ENCODE results near the gene DMD. TPM values are rescaled to one million over a fixed set of nuclear protein-coding genes. Genes with fewer than 3 reads are reported as not detected.
"Not testable (repeated sequence)": the region's sequence is repeated elsewhere in the genome, so short reads cannot be mapped to it uniquely, and the experiment has no call there.

DMD gene
- total RNA-seq, 1 experiment from 2014 or later, result 3.9 TPM

GRCh38 chrX:31661280-31661810 lies 1550.0 kb downstream of the DMD start:
- no peak for DNase-seq (ENCODE audit: extremely low read depth, low read depth)

- peak; percentile 34 for DNase-seq (ENCODE audit: extremely low read depth, low read depth)
Measured at GRCh38 chrX:31658360-31658759, 1553.0 kb downstream of the DMD start.

GRCh38 chrX:31656013-31656412 lies 1555.3 kb downstream of the DMD start:
- no peak for DNase-seq (ENCODE audit: extremely low read depth, low read depth)

GRCh38 chrX:31653422-31653821 lies 1557.9 kb downstream of the DMD start:
- DNase-seq (ENCODE audit: extremely low read depth, low read depth), result no peak

GRCh38 chrX:31652650-31653049 lies 1558.7 kb downstream of the DMD start:
- no peak for DNase-seq (ENCODE audit: extremely low read depth, low read depth)

GRCh38 chrX:31649201-31649600 lies 1562.1 kb downstream of the DMD start:
- no peak for DNase-seq (ENCODE audit: extremely low read depth, low read depth)

GRCh38 chrX:31633349-31633748 lies 1578.0 kb downstream of the DMD start:
- no peak for DNase-seq (ENCODE audit: extremely low read depth, low read depth)

- DNase-seq (ENCODE audit: extremely low read depth, low read depth), result no peak
Measured at GRCh38 chrX:31629195-31629594, 1582.2 kb downstream of the DMD start.

GRCh38 chrX:31609130-31609529 lies 1602.2 kb downstream of the DMD start:
- peak; percentile 39 for DNase-seq (ENCODE audit: extremely low read depth, low read depth)

- no peak for DNase-seq (ENCODE audit: extremely low read depth, low read depth)
Measured at GRCh38 chrX:31608638-31609037, 1602.7 kb downstream of the DMD start.

GRCh38 chrX:31606771-31607170 lies 1604.6 kb downstream of the DMD start:
- no peak for DNase-seq (ENCODE audit: extremely low read depth, low read depth)

GRCh38 chrX:31604629-31605221 lies 1606.6 kb downstream of the DMD start:
- DNase-seq (ENCODE audit: extremely low read depth, low read depth), result no peak

- no peak for DNase-seq (ENCODE audit: extremely low read depth, low read depth)
Measured at GRCh38 chrX:31603411-31604120, 1607.8 kb downstream of the DMD start.

GRCh38 chrX:31600823-31601222 lies 1610.5 kb downstream of the DMD start:
- no peak for DNase-seq (ENCODE audit: extremely low read depth, low read depth)

- DNase-seq (ENCODE audit: extremely low read depth, low read depth), result no peak
Measured at GRCh38 chrX:31593353-31593752, 1618.0 kb downstream of the DMD start.

GRCh38 chrX:31591355-31591754 lies 1620.0 kb downstream of the DMD start:
- DNase-seq (ENCODE audit: extremely low read depth, low read depth), result no peak

GRCh38 chrX:31590581-31591114 lies 1620.7 kb downstream of the DMD start:
- no peak for DNase-seq (ENCODE audit: extremely low read depth, low read depth)

- no peak for DNase-seq (ENCODE audit: extremely low read depth, low read depth)
Measured at GRCh38 chrX:31589503-31589902, 1621.8 kb downstream of the DMD start.

- DNase-seq (ENCODE audit: extremely low read depth, low read depth), result no peak
Measured at GRCh38 chrX:31588355-31588754, 1623.0 kb downstream of the DMD start.

- DNase-seq (ENCODE audit: extremely low read depth, low read depth), result not testable (repeated sequence)
Measured at GRCh38 chrX:31583892-31584291, 1627.5 kb downstream of the DMD start.

GRCh38 chrX:31580726-31581125 lies 1630.6 kb downstream of the DMD start:
- DNase-seq (ENCODE audit: extremely low read depth, low read depth), result peak; percentile 13

- no peak for DNase-seq (ENCODE audit: extremely low read depth, low read depth)
Measured at GRCh38 chrX:31580227-31580626, 1631.1 kb downstream of the DMD start.
